Measurements from ENCODE around the gene STK32B.

STK32B gene

DNA sequence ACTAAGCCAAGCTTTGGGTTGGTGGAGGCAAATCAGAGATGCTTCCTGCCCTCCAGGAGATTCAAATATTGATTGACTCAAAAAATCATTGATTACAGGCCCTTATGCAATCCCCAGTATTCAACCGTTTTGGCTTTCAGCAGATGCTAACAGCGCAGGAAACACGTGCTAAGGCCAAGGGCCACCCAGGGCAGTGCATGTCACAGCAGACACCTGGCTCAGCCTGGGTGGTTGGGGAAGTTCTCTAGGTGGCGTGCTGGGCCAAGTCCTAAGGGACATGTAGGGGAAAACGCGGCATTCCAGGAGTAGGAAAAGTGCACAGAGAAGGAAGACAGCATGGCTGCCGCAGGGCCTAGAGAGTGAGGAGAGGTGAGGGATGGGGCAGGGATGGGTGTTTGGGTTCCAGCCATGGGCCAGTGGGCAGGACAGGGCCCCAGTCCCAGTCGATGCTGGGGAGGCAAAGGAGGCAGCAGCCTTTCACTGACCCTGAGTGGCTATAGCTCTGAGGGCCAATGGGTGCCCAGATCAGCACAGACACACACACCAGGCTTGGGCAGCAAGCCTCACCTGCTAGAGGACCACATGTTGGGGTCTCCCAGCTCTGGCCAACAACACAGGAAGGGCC, 418.0 kb downstream of the STK32B start:
- no peaks in the 10 kb centered on the region for H3K27me3 ChIP-seq (ENCODE audit: insufficient read depth, low read depth, severe bottlenecking)
- no peak for DNase-seq
- H3K4me3 ChIP-seq (ENCODE audit: low read depth, low read length) = no peak overlapping the region
- no peaks in the 10 kb centered on the region for H3K36me3 ChIP-seq
- TF ChIP-seq, protein P1, sequence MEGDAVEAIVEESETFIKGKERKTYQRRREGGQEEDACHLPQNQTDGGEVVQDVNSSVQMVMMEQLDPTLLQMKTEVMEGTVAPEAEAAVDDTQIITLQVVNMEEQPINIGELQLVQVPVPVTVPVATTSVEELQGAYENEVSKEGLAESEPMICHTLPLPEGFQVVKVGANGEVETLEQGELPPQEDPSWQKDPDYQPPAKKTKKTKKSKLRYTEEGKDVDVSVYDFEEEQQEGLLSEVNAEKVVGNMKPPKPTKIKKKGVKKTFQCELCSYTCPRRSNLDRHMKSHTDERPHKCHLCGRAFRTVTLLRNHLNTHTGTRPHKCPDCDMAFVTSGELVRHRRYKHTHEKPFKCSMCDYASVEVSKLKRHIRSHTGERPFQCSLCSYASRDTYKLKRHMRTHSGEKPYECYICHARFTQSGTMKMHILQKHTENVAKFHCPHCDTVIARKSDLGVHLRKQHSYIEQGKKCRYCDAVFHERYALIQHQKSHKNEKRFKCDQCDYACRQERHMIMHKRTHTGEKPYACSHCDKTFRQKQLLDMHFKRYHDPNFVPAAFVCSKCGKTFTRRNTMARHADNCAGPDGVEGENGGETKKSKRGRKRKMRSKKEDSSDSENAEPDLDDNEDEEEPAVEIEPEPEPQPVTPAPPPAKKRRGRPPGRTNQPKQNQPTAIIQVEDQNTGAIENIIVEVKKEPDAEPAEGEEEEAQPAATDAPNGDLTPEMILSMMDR (IDR thresholded peaks at IDR 0.05; ENCODE audit: low read depth, low read length) = no peak
- no peaks in the 10 kb centered on the region for H3K9me3 ChIP-seq (ENCODE audit: severe bottlenecking)
- no peak overlapping the region for H3K27ac ChIP-seq

DNA sequence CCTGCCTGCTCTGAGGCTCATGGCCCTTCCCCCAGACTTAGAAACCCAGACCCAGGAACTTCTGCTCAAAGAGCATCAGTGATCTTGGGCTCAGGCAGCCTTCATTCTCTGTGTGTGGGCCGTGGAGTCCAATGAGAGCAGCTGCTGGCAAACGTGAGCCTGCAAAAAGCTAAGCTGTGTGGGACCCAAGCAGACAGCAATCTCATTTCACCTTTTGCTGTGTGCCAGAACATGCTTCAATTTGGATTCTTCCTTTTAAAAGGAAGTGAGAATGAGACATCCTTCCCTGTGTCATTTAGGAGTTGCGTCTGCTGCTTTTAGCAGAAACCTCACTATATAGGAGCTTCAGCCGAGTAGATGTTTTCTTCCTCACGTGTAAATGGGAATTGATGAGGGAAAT, 418.6 kb downstream of the STK32B start:
- H3K9me3 ChIP-seq (ENCODE audit: severe bottlenecking) = no peaks in the 10 kb centered on the region
- TF ChIP-seq, protein P1 (IDR thresholded peaks at IDR 0.05; ENCODE audit: low read depth, low read length) = no peak
- no peak for DNase-seq
- H3K27ac ChIP-seq = no peak overlapping the region
- no peaks in the 10 kb centered on the region for H3K36me3 ChIP-seq
- no peak overlapping the region for H3K4me3 ChIP-seq (ENCODE audit: low read depth, low read length)
- H3K27me3 ChIP-seq (ENCODE audit: insufficient read depth, low read depth, severe bottlenecking) = no peaks in the 10 kb centered on the region

DNA sequence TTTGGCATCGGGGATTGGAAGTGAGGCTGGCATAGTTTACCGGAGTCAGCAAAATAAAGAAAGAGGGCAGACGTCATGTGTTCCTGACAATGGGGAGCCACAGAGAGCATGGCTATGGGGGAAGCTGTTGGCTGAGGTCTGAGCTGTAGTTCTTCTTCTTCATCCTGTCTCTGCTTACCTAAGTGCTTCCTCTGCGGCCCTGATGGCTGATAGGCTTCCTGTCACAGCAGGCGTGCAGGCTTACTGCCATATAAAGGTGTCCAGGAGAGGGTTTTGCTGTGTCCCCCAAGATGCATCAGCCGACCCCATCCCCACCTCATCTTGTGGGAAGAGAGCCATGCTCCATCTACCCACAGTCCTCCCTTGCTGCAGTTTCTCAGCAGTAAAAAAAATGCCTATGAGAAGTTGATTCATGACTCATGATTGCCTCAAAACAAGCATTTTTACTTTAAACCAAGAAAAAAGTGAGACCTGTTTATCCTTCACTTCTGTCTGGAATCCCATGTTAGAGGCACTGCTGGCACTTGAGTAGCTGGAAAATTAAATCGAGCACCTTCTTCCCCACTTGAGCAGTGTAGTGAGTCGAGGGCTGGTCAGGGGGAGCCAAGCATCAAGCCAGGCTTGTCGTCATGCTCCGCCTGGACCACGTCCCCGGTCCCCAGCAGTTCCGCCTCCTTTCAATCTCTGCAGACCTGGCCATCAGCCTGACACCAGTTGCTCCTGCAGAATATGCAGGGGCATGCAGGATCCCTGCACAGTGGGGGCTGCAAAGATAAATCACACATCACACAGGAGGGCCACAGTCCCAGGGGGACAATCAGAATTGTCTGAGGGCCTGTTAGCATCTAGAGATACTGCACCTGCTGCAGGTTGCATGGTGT, 419.3 kb downstream of the STK32B start:
- DNase-seq = no peak
- no peak overlapping the region for H3K27ac ChIP-seq
- TF ChIP-seq, protein P1 (IDR thresholded peaks at IDR 0.05; ENCODE audit: low read depth, low read length) = no peak
- H3K4me3 ChIP-seq (ENCODE audit: low read depth, low read length) = no peak overlapping the region
- H3K9me3 ChIP-seq (ENCODE audit: severe bottlenecking) = no peaks in the 10 kb centered on the region
- H3K27me3 ChIP-seq (ENCODE audit: insufficient read depth, low read depth, severe bottlenecking) = no peaks in the 10 kb centered on the region
- no peaks in the 10 kb centered on the region for H3K36me3 ChIP-seq

DNA sequence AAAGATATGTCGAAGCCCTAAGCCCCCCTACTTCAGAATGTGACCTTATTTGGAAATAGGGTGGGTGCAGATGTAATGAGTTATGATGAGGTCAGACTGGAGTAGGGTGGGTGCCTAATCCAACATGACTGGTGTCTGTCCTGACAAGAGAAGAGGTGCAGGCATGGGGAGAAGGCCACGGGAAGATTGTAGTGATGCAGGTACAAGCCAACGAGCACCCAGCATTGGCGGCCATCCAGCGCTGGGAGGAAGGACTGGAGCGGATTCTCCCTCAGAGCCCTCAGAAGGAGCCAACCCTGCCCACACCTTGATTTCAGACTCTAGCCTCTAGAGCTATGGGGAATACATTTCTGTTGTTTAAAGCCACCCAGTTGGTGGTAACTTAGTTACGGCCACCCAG, 419.9 kb downstream of the STK32B start:
- no peak for DNase-seq
- H3K9me3 ChIP-seq (ENCODE audit: severe bottlenecking) = no peaks in the 10 kb centered on the region
- H3K4me3 ChIP-seq (ENCODE audit: low read depth, low read length) = no peak overlapping the region
- TF ChIP-seq, protein P1 (IDR thresholded peaks at IDR 0.05; ENCODE audit: low read depth, low read length) = no peak
- H3K27me3 ChIP-seq (ENCODE audit: insufficient read depth, low read depth, severe bottlenecking) = no peaks in the 10 kb centered on the region
- H3K27ac ChIP-seq = no peak overlapping the region
- no peaks in the 10 kb centered on the region for H3K36me3 ChIP-seq

DNA sequence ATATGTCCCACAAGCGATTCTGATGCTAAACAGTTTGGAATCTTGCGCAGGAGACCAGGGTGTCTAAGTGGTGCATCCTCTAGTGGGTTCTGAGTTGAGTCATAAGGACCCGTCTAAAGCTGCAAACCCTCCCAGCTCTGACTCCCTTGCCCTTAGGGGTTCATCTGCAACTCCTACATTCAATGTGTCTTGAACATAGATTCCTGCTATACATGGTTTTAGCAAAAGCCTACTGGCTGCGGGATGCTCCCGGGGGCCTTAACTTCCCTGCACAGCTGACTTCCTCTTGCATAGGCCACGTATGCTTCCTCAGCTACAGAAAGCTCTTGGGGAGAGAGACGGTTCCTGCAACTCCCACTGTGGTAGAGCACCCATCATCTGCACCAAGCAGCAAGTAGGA, 420.4 kb downstream of the STK32B start:
- no peak for DNase-seq
- no peaks in the 10 kb centered on the region for H3K9me3 ChIP-seq (ENCODE audit: severe bottlenecking)
- H3K27me3 ChIP-seq (ENCODE audit: insufficient read depth, low read depth, severe bottlenecking) = no peaks in the 10 kb centered on the region
- H3K27ac ChIP-seq = no peak overlapping the region
- H3K36me3 ChIP-seq = no peaks in the 10 kb centered on the region
- H3K4me3 ChIP-seq (ENCODE audit: low read depth, low read length) = no peak overlapping the region
- TF ChIP-seq, protein P1 (IDR thresholded peaks at IDR 0.05; ENCODE audit: low read depth, low read length) = no peak
